Measurements from ENCODE around the gene SEPTIN11.
A peak's percentile ranks its signal among the peaks of the same experiment; 100 is the strongest.

The SEPTIN11 gene

DNA sequence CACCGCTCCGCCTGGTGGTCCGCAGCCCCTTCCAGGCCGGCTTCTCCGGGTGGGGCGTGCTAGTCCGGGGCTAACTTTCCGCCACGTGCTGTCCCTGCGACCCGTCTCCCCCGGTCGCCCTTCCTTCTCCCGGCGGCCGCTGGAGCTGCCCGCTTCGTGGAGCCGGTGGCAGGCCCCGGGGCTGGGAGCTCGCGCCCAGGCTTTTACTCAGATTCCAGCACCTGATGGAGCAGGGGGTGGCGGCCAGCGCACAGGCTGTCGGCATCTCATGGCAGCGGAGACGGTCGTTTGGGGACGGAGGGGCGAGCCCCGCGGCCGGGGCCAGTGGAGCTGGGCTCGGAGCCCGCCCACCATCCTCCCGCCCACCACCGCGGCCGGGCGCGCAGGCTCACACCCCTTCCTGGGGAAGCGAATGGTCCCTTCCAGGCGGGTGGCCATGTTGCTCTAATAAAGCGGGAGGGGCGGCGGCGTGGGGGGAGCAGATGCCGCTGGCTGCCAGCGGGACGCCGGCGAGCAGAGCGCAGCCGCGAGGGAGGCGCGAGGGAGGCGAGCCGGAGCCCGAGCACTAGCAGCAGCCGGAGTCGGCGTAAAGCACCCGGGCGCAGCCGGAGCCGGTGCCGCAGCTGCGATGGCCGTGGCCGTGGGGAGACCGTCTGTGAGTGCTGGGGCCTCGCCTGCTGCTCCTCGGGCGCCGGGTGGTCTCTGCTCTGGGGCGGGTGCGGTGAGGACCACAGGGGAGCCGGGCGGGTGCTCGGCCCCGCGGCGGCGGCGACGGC, at the start of gene SEPTIN11:
SEPTIN11 (plus strand) TSS at position 477 of the 776 bp plus-strand sequence; CDS start at position 629, 152 bp downstream.
- peak; percentile 90 for DNase-seq

DNA sequence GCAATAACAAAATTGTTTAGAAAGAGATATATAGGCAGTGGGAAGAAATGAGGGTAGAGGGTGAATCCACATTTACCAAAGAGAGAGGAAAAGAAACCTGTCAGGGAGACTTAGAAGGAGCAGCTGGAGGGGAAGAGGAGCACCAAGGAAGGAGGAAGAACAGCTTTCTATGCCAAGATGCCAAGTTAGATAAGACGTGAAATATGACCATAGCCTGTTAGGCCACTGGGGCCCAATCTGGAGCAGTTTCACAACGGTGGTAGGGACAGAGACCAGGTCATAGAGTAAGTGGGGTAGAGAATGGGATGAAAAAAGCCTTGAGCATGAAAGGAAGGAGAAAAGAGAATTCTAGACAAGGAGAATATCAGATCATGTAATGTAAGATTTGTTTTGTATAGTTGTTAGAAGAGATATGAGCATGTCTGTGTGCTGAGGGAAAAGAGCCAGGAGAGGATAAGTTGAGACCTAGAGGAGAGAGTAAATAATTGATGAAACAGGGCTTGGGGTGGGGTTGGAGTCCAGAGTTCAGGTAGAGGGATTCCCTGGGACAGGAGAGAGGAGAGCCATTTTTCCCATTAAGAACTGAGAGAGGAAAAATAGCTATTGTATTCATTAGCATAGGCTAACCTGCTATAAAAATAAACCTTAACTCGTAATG, 47.2 kb upstream of the SEPTIN11 start:
- no peak for DNase-seq

- DNase-seq, result no peak
These were observed 44.8 kb upstream of the SEPTIN11 start for GRCh38 chr4:76904646-76905190.

- no peak for DNase-seq
These were observed 44.0 kb upstream of the SEPTIN11 start for GRCh38 chr4:76905521-76905920.

DNA sequence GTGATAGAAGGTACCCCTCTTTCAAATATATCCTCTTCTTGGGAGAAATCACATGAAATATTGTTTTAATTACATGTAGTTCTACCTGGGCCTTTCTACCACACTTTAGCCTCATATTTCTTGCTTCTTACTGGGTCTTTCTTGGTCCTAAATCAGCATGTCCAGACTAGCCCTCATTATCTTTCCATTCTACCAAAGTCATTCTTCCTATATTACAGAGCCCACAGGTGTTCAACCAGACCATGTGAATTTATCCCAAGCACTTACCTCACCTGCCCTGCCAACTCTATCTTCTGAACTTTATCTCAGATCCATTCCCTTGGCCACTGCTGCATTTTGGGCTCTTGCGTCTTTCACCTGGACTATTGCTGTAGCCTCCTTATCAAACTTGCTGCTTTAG, 39.8 kb upstream of the SEPTIN11 start:
- no peak for DNase-seq

DNA sequence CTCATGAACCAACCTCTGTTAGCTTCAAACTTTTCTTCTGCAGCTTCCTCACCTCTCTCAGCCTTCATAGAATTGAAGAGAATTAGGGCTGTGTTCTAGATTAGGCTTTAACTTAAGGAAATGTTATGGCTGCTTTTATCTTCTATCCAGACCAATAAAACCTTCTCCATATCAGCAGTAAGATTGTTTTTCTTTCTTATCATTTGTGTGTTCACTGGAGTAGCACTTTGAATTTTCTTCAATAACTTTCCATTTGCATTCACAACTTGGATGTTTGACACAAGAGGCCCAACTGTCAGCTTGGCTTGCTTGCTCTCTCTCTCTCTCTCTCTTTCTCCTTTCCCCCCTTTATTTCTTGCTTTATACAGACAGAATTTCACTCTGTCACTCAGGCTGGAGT, 28.8 kb upstream of the SEPTIN11 start:
- no peak for DNase-seq

DNA sequence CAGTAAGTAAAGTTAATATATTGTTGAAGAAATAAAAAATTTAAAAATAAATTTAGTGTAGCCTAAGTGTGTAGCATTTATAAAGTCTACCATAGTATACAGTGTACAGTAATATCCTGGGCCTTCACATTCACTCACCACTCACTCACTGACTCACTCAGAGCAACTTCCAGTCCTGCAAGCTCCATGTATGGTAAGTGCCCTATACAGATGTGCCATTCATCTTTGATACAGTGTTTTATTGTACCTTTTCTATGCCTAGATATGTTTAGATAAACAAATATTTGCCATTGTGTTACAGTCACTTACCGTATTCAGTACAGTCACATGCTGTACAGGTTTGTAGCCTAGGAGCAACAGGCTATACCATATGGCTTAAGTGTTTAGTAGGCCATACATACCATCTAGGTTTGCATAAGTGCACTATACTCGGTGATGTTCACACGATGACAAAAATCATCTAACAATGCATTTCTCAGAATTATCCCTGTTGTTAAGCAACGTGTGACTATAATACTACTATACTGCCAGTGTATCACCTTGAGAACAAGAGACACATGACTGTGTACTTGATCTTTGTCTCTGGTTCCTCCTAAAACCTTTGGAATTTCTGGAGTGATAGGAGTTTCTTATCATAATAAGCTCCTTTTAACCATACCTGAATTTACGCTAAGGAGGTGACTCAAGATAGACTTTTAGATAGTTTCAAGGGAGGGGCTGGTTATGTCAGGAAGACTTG, 25.8 kb upstream of the SEPTIN11 start:
- no peak for DNase-seq

DNA sequence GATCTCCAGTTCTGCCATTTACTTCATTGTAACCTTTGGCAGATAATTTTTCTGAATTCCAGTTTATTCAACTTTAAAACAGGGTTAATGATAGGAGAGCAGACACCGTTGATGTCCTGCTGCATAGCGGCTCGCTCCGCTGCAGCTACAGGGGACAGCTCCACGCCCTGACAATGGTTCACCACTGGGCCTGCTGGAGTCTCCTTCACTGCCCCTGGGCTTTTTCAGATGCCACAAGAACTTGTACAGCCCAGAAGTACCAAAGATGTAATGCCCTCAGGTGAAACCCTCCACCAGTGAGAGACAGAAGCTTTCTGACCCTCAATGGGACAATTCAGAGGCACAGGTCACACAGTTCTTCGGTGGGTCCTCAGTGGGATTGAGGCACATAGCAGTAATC, 22.7 kb upstream of the SEPTIN11 start:
- no peak for DNase-seq

GRCh38 chr4:76930685-76931084, 18.9 kb upstream of the SEPTIN11 start:
- no peak for DNase-seq

DNA sequence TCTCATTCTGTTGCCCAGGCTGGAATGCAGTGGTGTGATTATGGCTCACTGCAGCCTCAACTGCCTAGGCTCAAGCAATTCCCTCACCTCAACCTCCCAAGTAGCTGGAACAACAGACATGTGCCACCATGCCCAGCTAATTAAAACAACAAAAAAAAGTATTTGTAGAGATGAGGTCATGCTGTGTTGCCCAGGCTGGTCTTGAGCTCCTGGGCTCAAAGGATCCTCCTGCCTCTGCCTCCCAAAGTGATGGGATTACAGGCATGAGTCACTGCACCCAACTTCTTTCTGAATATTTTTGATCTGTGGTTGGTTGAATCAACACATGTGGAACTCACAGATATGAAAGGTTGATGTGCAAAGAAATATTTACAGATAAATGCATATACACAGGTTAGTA, 18.5 kb upstream of the SEPTIN11 start:
- no peak for DNase-seq

DNA sequence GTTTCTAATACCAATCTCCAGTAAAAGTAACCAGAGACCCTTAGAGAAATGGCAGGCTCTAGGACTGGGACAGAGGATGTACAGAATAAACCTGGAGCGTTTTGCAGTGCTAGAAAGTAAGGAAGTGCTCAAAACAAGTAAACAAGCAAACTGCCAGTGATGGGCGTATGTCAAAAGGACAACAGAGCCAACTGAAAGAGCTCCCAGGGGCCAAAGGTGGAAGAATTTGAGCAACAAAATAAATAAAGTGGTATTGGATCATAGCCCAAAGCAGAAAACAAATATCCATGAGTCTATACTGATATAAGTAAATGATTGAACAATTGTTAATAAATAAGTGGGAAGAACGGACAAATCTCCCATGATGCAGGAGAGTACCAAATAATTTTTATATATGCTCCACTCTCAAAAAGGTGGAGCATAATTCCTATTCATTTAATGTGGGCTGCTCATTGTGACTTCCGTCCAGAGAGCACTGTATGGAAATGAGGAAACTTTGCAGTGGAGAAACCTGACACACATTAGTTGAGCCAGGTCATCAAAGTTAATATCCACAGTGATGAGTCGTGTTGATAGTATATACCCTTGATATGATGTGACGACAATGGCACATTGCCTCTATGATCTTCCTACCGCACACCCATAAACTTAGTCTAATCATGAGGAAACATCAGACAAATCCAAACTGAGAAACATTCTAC, 17.8 kb upstream of the SEPTIN11 start:
- DNase-seq, result no peak

GRCh38 chr4:76939184-76939583, 10.4 kb upstream of the SEPTIN11 start:
- no peak for DNase-seq

GRCh38 chr4:76943129-76943620, 6.4 kb upstream of the SEPTIN11 start:
- no peak for DNase-seq

- no peak for DNase-seq
These were observed 5.8 kb upstream of the SEPTIN11 start for GRCh38 chr4:76943790-76944189.

DNA sequence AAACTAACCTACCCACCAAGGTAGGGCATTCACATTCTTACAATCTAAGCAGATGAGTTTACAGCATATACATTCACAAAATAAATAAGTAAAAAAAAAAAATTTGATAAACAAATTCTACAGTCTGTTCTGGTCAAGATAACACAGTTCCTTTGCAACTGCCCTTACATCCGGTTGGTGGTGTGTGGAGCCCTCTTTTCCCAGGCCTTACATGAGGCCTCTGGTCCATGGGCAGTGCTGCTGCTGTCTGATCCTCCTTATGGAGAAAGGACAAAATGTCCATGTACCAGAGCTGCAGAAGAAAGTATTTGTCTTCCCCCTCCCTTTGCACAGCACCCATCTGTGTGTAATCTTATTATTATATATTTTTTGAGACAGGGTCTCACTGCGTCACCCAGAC, 2.2 kb upstream of the SEPTIN11 start:
- no peak for DNase-seq

DNA sequence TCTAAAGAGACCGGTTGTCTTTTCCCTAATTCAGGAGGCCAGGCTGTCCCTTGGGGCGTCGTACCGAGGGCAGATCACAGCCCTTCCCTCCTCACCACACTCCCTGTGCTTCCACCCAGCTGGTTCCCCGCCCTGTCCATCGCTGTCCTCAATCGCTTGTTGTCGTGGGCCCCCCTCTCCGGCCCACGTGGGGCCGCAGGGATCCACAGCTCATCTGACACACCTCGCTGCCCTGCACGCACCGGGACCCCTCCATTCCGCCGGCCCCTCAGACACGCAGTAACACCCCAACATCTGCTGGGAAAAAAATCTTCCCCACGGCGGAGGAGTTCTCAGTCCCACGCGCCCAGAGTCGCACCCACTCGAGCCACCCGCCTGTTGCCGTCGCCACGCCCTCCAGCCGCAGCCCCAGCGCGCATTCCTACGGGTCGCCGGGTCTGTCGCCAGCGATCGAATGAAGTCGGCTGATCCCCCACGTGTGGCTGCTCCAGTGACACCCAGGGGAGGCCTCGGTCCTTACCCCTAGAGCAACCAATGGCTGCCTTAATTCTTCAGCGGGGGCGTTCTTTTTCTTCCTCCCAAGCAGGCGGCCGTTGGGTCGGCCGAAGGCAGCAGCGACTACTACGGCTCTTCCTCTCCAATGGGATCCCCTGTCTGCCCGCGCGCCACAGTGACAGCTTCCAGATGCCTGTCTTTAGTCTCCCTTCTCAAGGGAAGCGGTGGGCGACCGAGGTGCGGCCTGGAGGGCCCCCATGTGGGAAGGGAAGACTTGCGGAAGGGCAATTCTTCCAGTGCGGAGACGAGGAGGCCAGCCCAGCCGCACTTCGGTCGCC, 893 bp upstream of the SEPTIN11 start:
- peak; percentile 78 for DNase-seq

GRCh38 chr4:76950052-76950955, 752 bp downstream of the SEPTIN11 start:
- DNase-seq, result peak; percentile 49

- no peak for DNase-seq
These were observed 1.6 kb downstream of the SEPTIN11 start for GRCh38 chr4:76950956-76951671.

GRCh38 chr4:76951672-76952010, 2.1 kb downstream of the SEPTIN11 start:
- DNase-seq, result no peak

DNA sequence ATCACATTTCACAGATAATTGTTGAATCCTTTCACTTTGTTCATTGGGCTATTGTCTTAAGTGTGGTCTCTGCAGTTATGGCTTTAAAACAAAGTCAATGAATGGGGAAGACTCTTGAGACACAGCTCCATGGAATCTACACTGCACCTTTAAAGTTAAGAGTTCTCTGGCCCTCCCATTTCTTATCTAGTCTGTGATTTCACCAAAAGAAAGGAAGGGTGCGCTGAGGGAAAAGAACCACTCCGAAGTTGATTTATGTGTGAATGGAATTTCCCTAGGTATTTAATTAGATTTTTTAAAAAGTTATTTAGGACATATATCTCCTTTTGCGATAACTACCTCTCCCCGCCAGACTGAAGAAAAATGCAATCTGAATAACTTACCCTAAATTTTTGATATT, 2.5 kb downstream of the SEPTIN11 start:
- DNase-seq, result no peak

Measured in CD4-positive, alpha-beta T cell treated with Interleukin-21 for 1 hour (primary cell).